BE2C (cell line): ENCODE data around the gene CEACAM6.
"Not testable (repeated sequence)": the region's sequence is repeated elsewhere in the genome, so short reads cannot be mapped to it uniquely, and the experiment has no call there.

Experiments used
- DNase-seq: peaks from one replicate; pipeline ENCODE4 v3.0.0-alpha.2; 2020
- H3K27me3 ChIP-seq: fragments of 250-450 bp; sonication (Bioruptor Pico); 2 replicates; pipeline ENCODE4 v1.5.1; 2020; ENCODE audit warnings: mild to moderate bottlenecking
- H3K36me3 ChIP-seq: fragments of 250-450 bp; sonication (Bioruptor Pico); 2 replicates; pipeline ENCODE4 v1.5.1; 2020; ENCODE audit warnings: mild to moderate bottlenecking
- H3K4me1 ChIP-seq: fragments of 250-450 bp; sonication (Bioruptor Pico); 2 replicates; pipeline ENCODE4 v1.5.1; 2020
- H3K4me3 ChIP-seq: 2 replicates; pipeline ENCODE4 v1.5.1; 2011; ENCODE audit warnings: low read depth, low read length
- H3K9me3 ChIP-seq: fragments of 250-450 bp; sonication (Bioruptor Pico); 2 replicates; pipeline ENCODE4 v1.5.1; 2020
- TF ChIP-seq, protein P1 (sequence below): IDR thresholded peaks from 2 replicates; pipeline ENCODE4 v1.5.1; 2012; ENCODE audit warnings: mild to moderate bottlenecking, low read depth, low read length

CEACAM6 gene

DNA sequence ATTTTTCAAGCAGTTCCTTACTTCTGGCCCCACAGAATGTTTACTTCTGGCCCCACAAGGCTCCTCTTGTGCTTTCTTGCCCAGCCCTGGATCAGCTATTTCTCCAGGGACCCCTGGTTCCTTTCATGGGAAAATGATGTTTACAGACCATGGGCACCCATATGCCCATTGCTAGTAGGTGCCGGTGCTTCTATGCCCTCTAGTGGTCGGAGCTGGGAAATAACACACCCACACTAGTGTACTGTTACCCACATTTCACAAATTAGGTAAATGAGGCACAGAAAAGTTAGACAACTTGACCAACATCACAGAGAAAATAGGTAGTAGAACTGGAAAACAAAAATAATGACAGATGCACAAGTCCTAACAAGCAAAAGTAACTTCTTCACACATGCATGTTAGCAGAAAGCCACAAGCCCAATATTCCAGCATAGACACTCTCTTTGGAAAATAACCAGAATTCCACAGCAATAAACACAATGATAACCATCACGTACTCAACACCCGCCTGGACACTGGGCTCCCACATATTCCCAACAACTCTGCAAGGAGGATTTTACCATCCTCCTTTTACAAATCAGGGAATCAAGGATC is 1.3 kb upstream of the CEACAM6 start:
- Histone ChIP-seq H3K4me1 (no peaks in the 10 kb centered on the region), H3K27me3 (peaks cover 24% of the 10 kb centered on the region), H3K4me3 (no peak overlapping the region), H3K9me3 (no peaks in the 10 kb centered on the region), H3K36me3 (no peaks in the 10 kb centered on the region)
- TF ChIP-seq, protein P1, sequence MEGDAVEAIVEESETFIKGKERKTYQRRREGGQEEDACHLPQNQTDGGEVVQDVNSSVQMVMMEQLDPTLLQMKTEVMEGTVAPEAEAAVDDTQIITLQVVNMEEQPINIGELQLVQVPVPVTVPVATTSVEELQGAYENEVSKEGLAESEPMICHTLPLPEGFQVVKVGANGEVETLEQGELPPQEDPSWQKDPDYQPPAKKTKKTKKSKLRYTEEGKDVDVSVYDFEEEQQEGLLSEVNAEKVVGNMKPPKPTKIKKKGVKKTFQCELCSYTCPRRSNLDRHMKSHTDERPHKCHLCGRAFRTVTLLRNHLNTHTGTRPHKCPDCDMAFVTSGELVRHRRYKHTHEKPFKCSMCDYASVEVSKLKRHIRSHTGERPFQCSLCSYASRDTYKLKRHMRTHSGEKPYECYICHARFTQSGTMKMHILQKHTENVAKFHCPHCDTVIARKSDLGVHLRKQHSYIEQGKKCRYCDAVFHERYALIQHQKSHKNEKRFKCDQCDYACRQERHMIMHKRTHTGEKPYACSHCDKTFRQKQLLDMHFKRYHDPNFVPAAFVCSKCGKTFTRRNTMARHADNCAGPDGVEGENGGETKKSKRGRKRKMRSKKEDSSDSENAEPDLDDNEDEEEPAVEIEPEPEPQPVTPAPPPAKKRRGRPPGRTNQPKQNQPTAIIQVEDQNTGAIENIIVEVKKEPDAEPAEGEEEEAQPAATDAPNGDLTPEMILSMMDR: peak; percentile 89
- DNase-seq: peak; percentile 67

- Histone ChIP-seq H3K4me3 (no peak overlapping the region), H3K9me3 (no peaks in the 10 kb centered on the region), H3K27me3 (peaks cover 35% of the 10 kb centered on the region), H3K4me1 (no peaks in the 10 kb centered on the region), H3K36me3 (no peaks in the 10 kb centered on the region)
- TF ChIP-seq, protein P1: no peak
- no peak for DNase-seq
Measured at GRCh38 chr19:41758846-41759245, 3.5 kb downstream of the CEACAM6 start.

- Histone ChIP-seq H3K36me3 (no peaks in the 10 kb centered on the region), H3K4me3 (no peak overlapping the region), H3K9me3 (no peaks in the 10 kb centered on the region), H3K4me1 (no peaks in the 10 kb centered on the region), H3K27me3 (peaks cover 69% of the 10 kb centered on the region)
- TF ChIP-seq, protein P1: no peak
- no peak for DNase-seq
Measured at GRCh38 chr19:41767115-41767514, 11.8 kb downstream of the CEACAM6 start.

DNA sequence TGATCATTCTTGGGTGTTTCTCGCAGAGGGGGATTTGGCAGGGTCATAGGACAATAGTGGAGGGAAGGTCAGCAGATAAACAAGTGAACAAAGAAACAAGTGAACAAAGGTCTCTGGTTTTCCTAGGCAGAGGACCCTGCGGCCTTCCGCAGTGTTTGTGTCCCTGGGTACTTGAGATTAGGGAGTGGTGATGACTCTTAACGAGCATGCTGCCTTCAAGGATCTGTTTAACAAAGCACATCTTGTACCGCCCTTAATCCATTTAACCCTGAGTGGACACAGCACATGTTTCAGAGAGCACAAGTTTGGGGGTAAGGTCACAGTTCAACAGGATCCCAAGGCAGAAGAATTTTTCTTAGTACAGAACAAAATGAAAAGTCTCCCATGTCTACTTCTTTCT is 12.8 kb downstream of the CEACAM6 start:
- not testable (repeated sequence) for H3K4me1 ChIP-seq, H3K4me3 ChIP-seq, DNase-seq

GRCh38 chr19:41769608-41770007 is 14.3 kb downstream of the CEACAM6 start:
- H3K27me3 ChIP-seq: peaks cover 57% of the 10 kb centered on the region
- H3K4me1 ChIP-seq: no peaks in the 10 kb centered on the region
- DNase-seq: no peak
- H3K9me3 ChIP-seq: no peaks in the 10 kb centered on the region
- H3K4me3 ChIP-seq: no peak overlapping the region
- H3K36me3 ChIP-seq: no peaks in the 10 kb centered on the region
- TF ChIP-seq, protein P1: no peak

More for the DNA sequence above, 12.8 kb downstream of the CEACAM6 start:
- not testable (repeated sequence) for H3K36me3 ChIP-seq, H3K9me3 ChIP-seq
- peaks cover 60% of the 10 kb centered on the region for H3K27me3 ChIP-seq

DNA sequence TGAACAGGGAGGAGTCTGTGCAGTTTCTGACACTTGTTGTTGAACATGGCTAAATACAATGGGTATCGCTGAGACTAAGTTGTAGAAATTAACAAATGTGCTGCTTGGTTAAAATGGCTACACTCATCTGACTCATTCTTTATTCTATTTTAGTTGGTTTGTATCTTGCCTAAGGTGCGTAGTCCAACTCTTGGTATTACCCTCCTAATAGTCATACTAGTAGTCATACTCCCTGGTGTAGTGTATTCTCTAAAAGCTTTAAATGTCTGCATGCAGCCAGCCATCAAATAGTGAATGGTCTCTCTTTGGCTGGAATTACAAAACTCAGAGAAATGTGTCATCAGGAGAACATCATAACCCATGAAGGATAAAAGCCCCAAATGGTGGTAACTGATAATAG is 16.1 kb downstream of the CEACAM6 start:
- peaks cover 43% of the 10 kb centered on the region for H3K27me3 ChIP-seq

More for the DNA sequence above, 16.1 kb downstream of the CEACAM6 start:
- Histone ChIP-seq H3K36me3 (no peaks in the 10 kb centered on the region), H3K9me3 (no peaks in the 10 kb centered on the region), H3K4me3 (no peak overlapping the region), H3K4me1 (no peaks in the 10 kb centered on the region)
- TF ChIP-seq, protein P1: no peak
- no peak for DNase-seq
